Panc1 (cell line): ENCODE data around the gene ITGA4.

Experiments
- CTCF ChIP-seq: fragments of 450-650 bp; IDR thresholded peaks from 2 replicates; pipeline ENCODE4 v1.5.1; 2017; ENCODE audit warnings: mild to moderate bottlenecking
- POLR2AphosphoS5 ChIP-seq: IDR thresholded peaks from 2 replicates; pipeline ENCODE4 v1.6.1; 2012; ENCODE audit warnings: mild to moderate bottlenecking, low read depth, low read length, moderate library complexity
- REST ChIP-seq, 2 experiments: IDR thresholded peaks; 2 replicates each; pipeline ENCODE4 v1.6.1; 2011 to 2012; ENCODE audit warnings: low read depth in 2 of 2, control low read depth in 1 of 2, low read length in 1 of 2, mild to moderate bottlenecking in 1 of 2, moderate library complexity in 1 of 2; ENCODE audit not compliant: insufficient read depth in 1 of 2

- no peak for TF ChIP-seq POLR2AphosphoS5
- no peak for TF ChIP-seq CTCF
- no peak for TF ChIP-seq REST (IDR thresholded peaks at IDR 0.05; ENCODE audit: insufficient read depth in 1 of 2, low read depth in 2 of 2, low read length in 1 of 2)
These were observed 118.5 kb downstream of the ITGA4 start for GRCh38 chr2:181575650-181576025.
